BJ (cell line): ENCODE measurements around the gene IGFBP3. TPM values are rescaled to one million over a fixed set of nuclear protein-coding genes. Genes with fewer than 3 reads are reported as not detected.

ENCODE experiments used
- CTCF ChIA-PET: fragments of 350-600 bp; formaldehyde crosslinking; extraction: SDS; loops from one replicate; lab custom pipeline; 2021; ENCODE audit warnings: antibody characterized with exemption, inconsistent platforms; lab: Yijun Ruan, JAX
- POLR2A ChIA-PET: fragments of 300-600 bp; sonication (Branson Sonifier 250); formaldehyde crosslinking; extraction: SDS; loops from one replicate; lab custom pipeline; 2021; ENCODE audit warnings: antibody characterized with exemption; lab: Charles Lee
- DNase-seq: peaks from one replicate; pipeline ENCODE4 v3.0.0-alpha.2; 2011; ENCODE audit warnings: low read depth
- H3K27me3 ChIP-seq: 2 replicates; pipeline ENCODE4 v1.6.0; 2011; ENCODE audit warnings: low read length; ENCODE audit not compliant: control insufficient read depth, insufficient read depth
- H3K36me3 ChIP-seq: 2 replicates; pipeline ENCODE4 v1.5.1; 2011; ENCODE audit warnings: low read length; ENCODE audit not compliant: control insufficient read depth, insufficient read depth
- H3K4me3 ChIP-seq: 2 replicates; pipeline ENCODE4 v1.5.1; 2011; ENCODE audit warnings: low read depth, mild to moderate bottlenecking, control low read depth, low read length
- CTCF ChIP-seq: IDR thresholded peaks from 2 replicates; pipeline ENCODE4 v1.5.1; 2011; ENCODE audit warnings: low read depth, mild to moderate bottlenecking, control low read depth, inconsistent platforms, low read length, moderate library complexity; ENCODE audit not compliant: insufficient read depth
- polyA plus RNA-seq: library from polyadenylated mRNA; depleted of rRNA; stranded (reverse); fragments of >200 nt; gene quantifications from 2 replicates; pipeline ENCODE4 v1.2.3, GENCODE V29; 2011

Gene IGFBP3
- polyA plus RNA-seq, 1 experiment, result 3,005 TPM

GRCh38 chr7:45915606-45916005, 5.5 kb downstream of the IGFBP3 start:
- Histone ChIP-seq H3K36me3 (peaks cover 36% of the 10 kb centered on the region), H3K27me3 (no peaks in the 10 kb centered on the region), H3K4me3 (no peak overlapping the region)
- ChIA-PET CTCF (interaction anchor here (10.5 kb wide), 1 partner anchor 1266 kb away, joined by 88 read pairs; no protein-coding TSS in a partner anchor), POLR2A (no interaction called here)
- TF ChIP-seq CTCF, result no peak
- DNase-seq, result no peak

- no peak for TF ChIP-seq CTCF
- no peak for DNase-seq
- no peaks in the 10 kb centered on the region for H3K27me3 ChIP-seq
- POLR2A ChIA-PET, result no interaction called here
- H3K4me3 ChIP-seq, result no peak overlapping the region
- H3K36me3 ChIP-seq, result peaks cover 36% of the 10 kb centered on the region
- CTCF ChIA-PET, result interaction anchor here (10.5 kb wide), 1 partner anchor 1267 kb away, joined by 88 read pairs; no protein-coding TSS in a partner anchor
Observed at GRCh38 chr7:45914911-45915310, 6.2 kb downstream of the IGFBP3 start.

GRCh38 chr7:45912972-45913371, 8.1 kb downstream of the IGFBP3 start:
- no peak overlapping the region for H3K4me3 ChIP-seq
- TF ChIP-seq CTCF, result no peak
- H3K36me3 ChIP-seq, result peaks cover 36% of the 10 kb centered on the region
- DNase-seq, result no peak
- no peaks in the 10 kb centered on the region for H3K27me3 ChIP-seq
- CTCF ChIA-PET, result interaction anchor here (1.2 to 2.3 kb wide), 3 partner anchors 10 to 1228 kb away, joined by 3 to 5 read pairs (median 3); no protein-coding TSS in a partner anchor
- POLR2A ChIA-PET, result no interaction called here

GRCh38 chr7:45911311-45911710, 9.8 kb downstream of the IGFBP3 start:
- DNase-seq, result no peak

GRCh38 chr7:45910855-45911254, 10.2 kb downstream of the IGFBP3 start:
- TF ChIP-seq CTCF, result no peak
- ChIA-PET POLR2A (no interaction called here), CTCF (interaction anchor here (0.7 to 2.3 kb wide), 2 partner anchors 20 to 28 kb away, joined by 3 to 5 read pairs; no protein-coding TSS in a partner anchor)
- Histone ChIP-seq H3K27me3 (no peaks in the 10 kb centered on the region), H3K36me3 (peaks cover 24% of the 10 kb centered on the region), H3K4me3 (no peak overlapping the region)
- DNase-seq, result no peak

More at GRCh38 chr7:45911311-45911710, 9.8 kb downstream of the IGFBP3 start:
- no peak overlapping the region for H3K4me3 ChIP-seq
- H3K36me3 ChIP-seq, result peaks cover 28% of the 10 kb centered on the region
- CTCF ChIA-PET, result interaction anchor here (2.3 kb wide), 1 partner anchor 21 kb away, joined by 5 read pairs; no protein-coding TSS in a partner anchor
- POLR2A ChIA-PET, result no interaction called here
- H3K27me3 ChIP-seq, result no peaks in the 10 kb centered on the region
- no peak for TF ChIP-seq CTCF
